ENCODE data around the gene SMPD2.

GRCh38 chr6:109461733-109462526, 21.4 kb downstream of the SMPD2 start:
- TF ChIP-seq CTCF (IDR thresholded peaks at IDR 0.05) (no peak), POLR2A (IDR thresholded peaks at IDR 0.05) (no peak)
